Left forelimb (tissue), 1 donor: ENCODE results near the gene TFEC.

Experiments
- DNase-seq: peaks from one replicate; pipeline ENCODE4 v3.0.0-alpha.2; 2018; ENCODE audit warnings: low spot score

The TFEC gene

DNA sequence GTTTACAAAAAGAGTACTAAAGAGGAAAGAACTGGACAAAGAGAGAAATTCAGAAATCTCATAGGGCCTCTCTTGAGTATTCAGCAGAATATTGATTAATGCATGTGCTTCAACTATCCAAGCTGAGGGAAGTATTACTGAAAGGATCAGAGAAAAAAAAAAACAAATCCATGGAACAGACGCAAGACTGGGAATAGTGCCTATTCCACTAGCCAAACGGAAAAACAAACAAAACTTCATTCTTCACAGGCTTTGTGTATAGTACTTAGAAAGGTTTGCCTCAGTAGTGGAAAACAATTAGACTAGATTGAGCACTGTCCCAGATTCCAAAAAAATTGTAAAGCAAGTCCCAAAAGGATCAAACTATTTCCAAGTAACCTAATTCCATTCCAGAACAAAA is 106.2 kb downstream of the TFEC start:
- no peak for DNase-seq

DNA sequence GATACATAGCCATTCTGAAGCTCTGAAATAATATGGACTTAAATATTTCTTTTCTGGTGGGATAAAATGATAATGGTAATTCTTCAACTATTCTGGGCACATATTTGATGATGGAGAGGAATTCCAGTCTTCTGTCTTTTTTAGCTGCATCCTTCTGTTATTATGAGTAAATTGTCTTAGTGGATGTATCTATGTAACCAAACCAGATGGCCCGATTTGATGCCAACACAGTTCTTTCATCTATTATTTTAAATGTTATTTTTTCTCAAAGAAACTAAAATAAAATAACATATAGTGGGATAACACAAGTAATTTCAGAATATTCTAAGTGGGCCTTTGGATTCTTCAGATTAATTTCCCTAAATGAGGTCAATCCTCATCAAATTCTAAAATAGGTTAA is 110.2 kb downstream of the TFEC start:
- DNase-seq: no peak

DNA sequence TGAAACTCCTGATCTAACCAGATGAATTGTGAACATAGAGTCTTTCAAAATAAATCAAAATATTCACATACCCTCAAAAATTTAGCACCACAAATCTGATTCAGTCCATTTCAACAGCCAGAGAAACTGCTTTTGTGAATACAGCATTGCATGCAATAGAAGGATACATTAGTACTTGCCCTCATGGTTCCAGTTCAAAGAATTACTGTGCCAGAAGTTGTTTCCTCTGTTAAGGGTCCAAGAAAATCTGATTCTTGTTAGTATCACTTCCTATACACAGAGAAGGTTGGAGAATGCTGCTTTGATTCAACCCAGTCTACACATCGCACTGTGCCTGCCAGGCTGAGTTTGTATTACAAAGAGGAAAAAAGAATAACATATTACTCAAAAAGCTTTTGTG is 115.6 kb downstream of the TFEC start:
- DNase-seq: no peak

DNA sequence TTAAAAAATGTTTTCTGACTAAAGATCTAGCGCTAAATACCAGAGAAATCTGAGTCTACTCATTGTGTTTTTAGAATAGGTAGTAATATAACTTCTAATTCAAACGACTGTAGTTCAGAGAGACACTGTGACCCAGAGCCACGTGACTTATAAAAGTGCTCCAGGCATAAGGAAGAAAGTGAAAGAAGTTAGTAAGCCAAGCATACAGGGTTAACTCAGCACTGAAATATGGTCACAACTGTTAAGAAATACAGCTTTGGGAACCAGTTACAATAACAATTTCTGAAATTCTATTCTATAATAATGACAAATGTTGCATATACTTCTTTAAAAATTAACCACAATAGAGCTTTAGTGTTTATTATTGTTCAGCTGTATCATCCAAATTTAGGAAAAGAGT is 119.1 kb downstream of the TFEC start:
- DNase-seq: no peak

DNA sequence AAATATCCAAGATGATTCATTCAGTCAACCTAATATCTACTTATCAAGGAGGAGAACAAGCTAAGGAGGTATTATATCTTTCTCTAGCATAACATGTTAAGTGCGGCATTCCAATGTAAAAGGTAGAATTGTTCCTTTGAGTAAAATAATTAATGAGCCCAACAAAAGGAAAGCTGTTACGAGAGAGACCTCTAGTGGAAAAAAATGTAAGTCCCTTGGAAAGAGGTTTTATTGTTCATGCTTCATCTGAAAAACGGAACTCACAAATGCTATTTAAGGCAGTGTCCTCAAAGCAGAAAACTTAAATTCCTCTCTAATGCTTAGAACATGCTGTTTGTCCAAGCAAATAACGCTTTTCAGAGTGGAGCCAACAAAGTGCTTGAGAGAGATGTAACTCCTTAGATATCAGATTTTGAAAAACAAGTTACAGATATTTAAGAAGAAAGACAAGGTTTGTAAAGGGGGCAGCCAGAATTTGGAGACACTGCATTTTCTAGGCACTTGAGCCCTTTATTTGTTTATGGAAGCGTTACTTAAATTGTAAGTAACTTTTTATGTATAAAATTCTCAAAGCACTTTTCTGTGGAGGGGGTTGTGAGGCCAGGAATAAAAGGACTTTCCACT is 119.9 kb downstream of the TFEC start:
- DNase-seq: no peak

DNA sequence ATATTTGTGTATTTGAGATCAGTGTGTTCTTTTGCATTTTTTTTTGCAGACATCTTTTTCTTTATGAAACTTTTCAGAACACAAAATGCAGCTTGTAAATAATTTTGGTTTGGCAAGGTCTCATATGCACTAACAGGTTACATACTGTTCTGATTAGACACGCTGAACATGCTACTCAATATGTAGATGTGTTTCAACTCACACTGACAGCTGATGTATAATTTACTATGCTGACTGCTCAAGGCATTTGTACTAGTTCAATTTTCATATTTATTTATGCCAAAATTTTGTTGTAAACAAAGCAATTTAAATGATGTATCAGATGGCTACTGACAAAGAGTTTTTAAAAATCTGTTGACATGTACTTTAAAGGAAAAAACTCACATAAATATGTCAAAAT is 123.8 kb downstream of the TFEC start:
- no peak for DNase-seq

DNA sequence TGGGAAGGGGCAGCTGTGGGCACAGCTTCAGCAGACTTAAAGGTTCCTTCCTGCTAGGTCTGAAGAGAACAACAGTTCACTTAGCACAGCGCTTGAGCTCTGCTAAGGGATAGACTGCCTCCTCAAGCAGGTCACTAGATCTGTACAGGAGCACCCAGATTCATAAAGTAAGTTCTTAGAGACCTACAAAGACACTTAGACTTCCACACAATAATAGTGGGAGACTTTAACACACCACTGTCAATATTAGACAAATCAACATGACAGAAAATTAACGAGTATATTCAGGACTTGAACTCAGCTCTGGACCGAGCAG is 140.9 kb downstream of the TFEC start:
- no peak for DNase-seq

DNA sequence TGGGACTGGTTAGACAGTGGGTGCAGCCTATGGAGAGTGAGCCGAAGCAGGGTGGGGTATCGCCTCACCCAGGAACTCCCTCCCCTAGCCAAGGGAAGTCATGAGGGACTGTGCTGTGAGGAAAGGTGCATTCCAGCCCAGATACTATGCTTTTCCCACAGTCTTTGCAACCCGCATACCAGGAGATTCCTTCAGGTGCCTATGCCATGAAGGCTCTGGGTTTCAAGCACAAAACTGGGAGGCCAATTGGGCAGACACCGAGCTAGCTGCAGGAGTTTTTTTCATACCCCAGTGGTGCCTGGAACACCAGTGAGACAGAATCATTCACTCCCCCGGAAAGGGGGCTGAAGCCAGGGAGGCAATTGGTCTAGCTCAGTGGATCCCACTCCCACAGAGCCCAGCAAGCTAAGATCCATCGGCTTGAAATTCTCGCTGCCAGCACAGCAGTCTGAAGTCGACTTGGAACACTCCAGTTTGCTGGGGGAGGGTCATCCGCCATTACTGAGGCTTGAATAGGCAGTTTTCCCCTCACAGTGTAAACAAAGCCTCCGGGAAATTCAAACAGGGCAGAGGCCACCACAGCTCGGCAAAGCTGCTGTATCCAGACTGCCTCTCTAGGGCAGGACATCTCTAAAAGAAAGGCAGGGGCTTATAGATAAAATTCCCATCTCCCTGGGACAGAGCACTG is 141.4 kb downstream of the TFEC start:
- DNase-seq: no peak

DNA sequence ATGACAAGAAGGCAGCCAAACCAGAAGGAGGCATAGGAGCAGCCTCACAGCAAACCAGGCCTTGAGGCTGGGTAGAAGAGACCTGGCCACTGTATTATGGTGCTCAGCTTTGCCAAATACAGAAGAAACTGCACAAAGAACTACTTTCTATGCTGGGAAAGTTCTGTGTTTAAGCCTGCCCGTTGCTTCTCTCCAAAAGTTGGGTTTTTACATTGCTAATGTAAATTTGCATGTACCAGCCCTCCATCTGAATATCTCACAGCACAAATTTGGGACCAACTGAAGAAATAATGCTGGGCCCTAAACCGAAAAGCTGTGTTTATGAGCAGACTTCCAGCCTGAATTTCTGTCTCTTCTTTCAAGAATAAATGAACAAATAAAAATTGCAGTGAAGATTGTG is 145.0 kb downstream of the TFEC start:
- no peak for DNase-seq
